ENCODE results near the gene FOXA2. TPM values are rescaled to one million over a fixed set of nuclear protein-coding genes. Genes with fewer than 3 reads are reported as not detected.

FOXA2 gene
- total and polyA plus RNA-seq, 7 donors, result 5.8 to 12.7 (median 9.6) TPM; not detected in 4

DNA sequence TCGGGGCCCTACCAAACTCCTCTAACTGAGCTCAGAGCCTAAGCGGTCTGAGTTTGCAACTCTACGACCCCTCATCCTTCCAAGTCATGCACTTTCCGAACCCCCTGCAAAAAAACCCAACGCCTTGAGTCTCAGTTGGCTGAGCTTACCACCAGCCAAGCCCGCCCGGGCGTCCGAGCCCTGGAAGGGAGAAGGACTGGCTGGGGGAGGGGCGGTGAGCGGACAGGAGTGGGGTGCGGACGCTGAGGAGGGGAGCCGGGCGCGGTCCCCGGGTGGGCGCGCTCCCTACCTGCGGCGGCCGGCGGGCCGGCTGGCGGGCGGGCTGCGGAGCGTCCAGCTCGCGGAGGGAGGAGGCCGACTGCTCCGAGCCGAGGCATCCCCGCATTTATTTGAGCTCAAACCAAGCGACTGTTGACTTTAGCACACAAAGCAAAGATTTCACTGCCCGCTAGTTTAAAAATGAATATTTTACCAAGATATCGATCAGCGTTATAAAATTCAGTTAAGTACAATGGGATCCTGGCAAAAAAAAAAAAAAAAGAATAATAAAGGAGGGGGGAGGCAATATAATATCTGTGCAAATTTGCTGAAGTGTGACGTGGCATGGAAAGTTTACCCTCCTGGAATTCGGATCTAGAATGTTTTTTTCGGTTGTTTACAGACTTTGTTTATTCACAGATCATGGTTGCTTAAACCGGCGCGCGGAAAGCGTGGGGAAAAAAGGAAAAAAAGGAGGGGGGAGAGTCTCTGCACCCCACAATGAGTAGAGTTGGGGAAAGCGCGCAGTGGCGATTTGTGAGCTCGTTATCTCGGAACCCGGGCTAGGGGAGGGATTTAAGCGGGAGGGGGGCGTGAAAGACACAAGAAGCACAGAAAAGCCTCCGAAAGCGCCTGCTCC is 5.9 kb downstream of the FOXA2 start:
- peaks cover 52 to 99% (median 82%) of the 10 kb centered on the region in 3 donors for H3K27me3 ChIP-seq
- TF ChIP-seq EP300 (IDR thresholded peaks at IDR 0.05) (no peak), POLR2AphosphoS5 (IDR thresholded peaks at IDR 0.05) (no peak), POLR2A (IDR thresholded peaks at IDR 0.05) (no peak)
- TF ChIP-seq, protein P1, sequence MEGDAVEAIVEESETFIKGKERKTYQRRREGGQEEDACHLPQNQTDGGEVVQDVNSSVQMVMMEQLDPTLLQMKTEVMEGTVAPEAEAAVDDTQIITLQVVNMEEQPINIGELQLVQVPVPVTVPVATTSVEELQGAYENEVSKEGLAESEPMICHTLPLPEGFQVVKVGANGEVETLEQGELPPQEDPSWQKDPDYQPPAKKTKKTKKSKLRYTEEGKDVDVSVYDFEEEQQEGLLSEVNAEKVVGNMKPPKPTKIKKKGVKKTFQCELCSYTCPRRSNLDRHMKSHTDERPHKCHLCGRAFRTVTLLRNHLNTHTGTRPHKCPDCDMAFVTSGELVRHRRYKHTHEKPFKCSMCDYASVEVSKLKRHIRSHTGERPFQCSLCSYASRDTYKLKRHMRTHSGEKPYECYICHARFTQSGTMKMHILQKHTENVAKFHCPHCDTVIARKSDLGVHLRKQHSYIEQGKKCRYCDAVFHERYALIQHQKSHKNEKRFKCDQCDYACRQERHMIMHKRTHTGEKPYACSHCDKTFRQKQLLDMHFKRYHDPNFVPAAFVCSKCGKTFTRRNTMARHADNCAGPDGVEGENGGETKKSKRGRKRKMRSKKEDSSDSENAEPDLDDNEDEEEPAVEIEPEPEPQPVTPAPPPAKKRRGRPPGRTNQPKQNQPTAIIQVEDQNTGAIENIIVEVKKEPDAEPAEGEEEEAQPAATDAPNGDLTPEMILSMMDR (IDR thresholded peaks at IDR 0.05), result no peak
- H3K36me3 ChIP-seq, result no peaks in the 10 kb centered on the region
- H3K4me3 ChIP-seq, result peak overlapping the region in 2 of 4 donors; percentile 1 to 16
- peaks cover 0 to 39% (median 26%) of the 10 kb centered on the region in 4 donors for H3K4me1 ChIP-seq
- no peaks in the 10 kb centered on the region for H3K9me3 ChIP-seq
- no peak for DNase-seq
- intact Hi-C loops (cut with DNase I), result no loop called here
- WGBS, 2 donors, result 3 to 9% methylated on average over 56 of the region's 56 CpGs
- no peak overlapping the region for H3K27ac ChIP-seq

GRCh38 chr20:22577515-22578220 is 6.7 kb downstream of the FOXA2 start:
- Histone ChIP-seq H3K4me3 (peak overlapping the region in 1 of 4 donors; percentile 14), H3K9me3 (no peaks in the 10 kb centered on the region), H3K27me3 (peaks cover 45 to 99% (median 82%) of the 10 kb centered on the region in 3 donors), H3K27ac (no peak overlapping the region), H3K36me3 (no peaks in the 10 kb centered on the region), H3K4me1 (peaks cover 0 to 31% (median 19%) of the 10 kb centered on the region in 4 donors)
- intact Hi-C loops (cut with DNase I), result no loop called here
- no peak for DNase-seq
- 5 to 8% methylated on average over 44 of the region's 44 CpGs for WGBS, 2 donors
- TF ChIP-seq POLR2A (IDR thresholded peaks at IDR 0.05) (no peak), EP300 (IDR thresholded peaks at IDR 0.05) (no peak), POLR2AphosphoS5 (IDR thresholded peaks at IDR 0.05) (no peak)
- TF ChIP-seq, protein P1 (IDR thresholded peaks at IDR 0.05), result no peak

DNA sequence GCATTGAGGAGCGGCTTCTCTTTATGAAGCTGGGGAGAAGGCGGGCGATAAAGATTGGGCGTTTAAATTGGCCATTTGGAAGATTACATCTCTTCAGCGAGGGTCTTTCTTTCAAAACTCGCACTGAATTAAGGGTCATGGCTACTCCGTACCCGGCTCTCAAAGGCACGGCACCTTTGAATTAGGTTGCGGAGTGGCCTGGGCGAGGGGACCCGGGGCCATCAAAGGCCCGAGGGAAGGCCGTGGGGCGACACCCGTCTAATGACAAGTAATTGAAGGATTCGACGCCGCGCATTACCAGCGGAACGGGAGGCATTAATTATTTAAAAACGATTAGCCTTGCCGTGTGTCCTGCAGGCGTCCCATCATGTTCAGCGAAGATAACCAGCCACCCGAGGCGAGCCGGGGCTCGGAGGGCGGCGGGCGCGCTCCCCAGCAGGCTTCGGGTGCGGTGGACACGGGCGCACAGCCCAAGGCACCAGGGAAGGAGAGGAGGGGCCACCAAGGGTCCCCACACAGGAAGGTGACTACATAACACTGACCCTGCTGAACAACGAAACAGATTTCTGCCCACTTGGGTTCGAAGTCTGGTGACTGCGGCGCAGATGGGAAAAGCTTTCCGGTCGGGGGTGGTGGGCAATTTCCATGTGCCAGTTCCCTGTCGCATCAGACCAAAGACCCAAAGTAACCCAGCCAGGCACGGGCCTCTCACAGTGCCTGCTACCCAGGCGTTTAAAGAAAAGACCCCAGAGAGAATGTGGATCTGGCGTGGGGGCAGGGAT is 7.4 kb downstream of the FOXA2 start:
- Histone ChIP-seq H3K4me1 (peaks cover 0 to 23% (median 16%) of the 10 kb centered on the region in 4 donors), H3K4me3 (no peak overlapping the region), H3K36me3 (no peaks in the 10 kb centered on the region), H3K27ac (no peak overlapping the region), H3K27me3 (peaks cover 41 to 99% (median 82%) of the 10 kb centered on the region in 3 donors), H3K9me3 (no peaks in the 10 kb centered on the region)
- intact Hi-C loops (cut with DNase I), result no loop called here
- TF ChIP-seq POLR2AphosphoS5 (IDR thresholded peaks at IDR 0.05) (no peak), POLR2A (IDR thresholded peaks at IDR 0.05) (no peak), EP300 (IDR thresholded peaks at IDR 0.05) (no peak)
- TF ChIP-seq, protein P1 (IDR thresholded peaks at IDR 0.05), result no peak
- 30 to 73% methylated on average over 48 of the region's 48 CpGs for WGBS, 2 donors
- DNase-seq, result no peak

DNA sequence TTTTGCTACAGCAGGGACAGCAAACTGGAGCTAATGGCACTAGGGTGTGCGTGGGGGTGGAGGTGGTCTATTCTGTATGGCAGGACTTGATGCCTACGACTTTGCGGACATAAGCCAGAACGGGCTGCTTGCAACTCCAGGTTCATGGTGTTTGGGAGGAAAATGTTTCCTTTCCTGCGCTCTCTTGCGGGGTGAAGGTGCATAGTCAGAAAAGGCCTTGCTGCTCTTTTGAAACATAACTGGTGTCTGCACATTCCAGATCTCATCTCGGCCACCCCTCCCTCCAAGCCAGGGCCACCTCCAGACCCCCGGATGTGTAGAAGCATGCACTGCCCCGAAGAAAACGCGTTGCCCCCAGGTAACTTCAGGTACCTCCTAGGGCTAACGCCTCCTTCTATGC is 8.1 kb downstream of the FOXA2 start:
- intact Hi-C loops (cut with DNase I), result no loop called here
- H3K27ac ChIP-seq, result no peak overlapping the region

More for the DNA sequence above, 8.1 kb downstream of the FOXA2 start:
- Histone ChIP-seq H3K9me3 (no peaks in the 10 kb centered on the region), H3K36me3 (no peaks in the 10 kb centered on the region), H3K27me3 (peaks cover 36 to 99% (median 82%) of the 10 kb centered on the region in 3 donors), H3K4me3 (no peak overlapping the region), H3K4me1 (peaks cover 0 to 22% (median 16%) of the 10 kb centered on the region in 4 donors)
- WGBS, 2 donors, result 38 to 79% methylated on average over 12 of the region's 12 CpGs
- no peak for DNase-seq
- TF ChIP-seq EP300 (IDR thresholded peaks at IDR 0.05) (no peak), POLR2AphosphoS5 (IDR thresholded peaks at IDR 0.05) (no peak), POLR2A (IDR thresholded peaks at IDR 0.05) (no peak)
- TF ChIP-seq, protein P1 (IDR thresholded peaks at IDR 0.05), result no peak

All from sigmoid colon (tissue), 7 donors.